ENCODE measurements around the gene BATF3. TPM values are rescaled to one million over a fixed set of nuclear protein-coding genes. Genes with fewer than 3 reads are reported as not detected.

Gene BATF3
- total RNA-seq, 1 donor, result 0.36 TPM

DNA sequence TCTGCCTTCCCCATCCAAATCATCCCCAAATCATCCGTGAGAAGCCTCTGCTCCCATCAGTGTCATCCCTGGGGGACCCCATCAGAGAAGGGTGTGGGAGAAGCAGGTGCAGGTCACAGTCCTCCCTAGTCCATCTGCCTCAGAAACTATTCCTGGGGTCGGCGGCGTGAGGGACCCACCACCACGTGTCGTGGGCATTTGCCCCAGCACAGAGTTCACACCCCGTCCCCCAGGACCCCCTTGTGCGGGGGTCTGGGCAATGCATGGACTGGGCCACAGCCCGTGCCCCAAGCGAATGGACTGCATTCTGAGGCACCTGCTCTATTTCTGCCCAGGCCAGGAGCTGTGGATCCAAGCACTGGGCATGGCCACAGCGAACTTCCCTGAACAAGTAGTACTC lies 52.6 kb downstream of the BATF3 start:
- no peaks in the 10 kb centered on the region for H3K36me3 ChIP-seq (ENCODE audit: insufficient read depth, low read length)
- H4K20me1 ChIP-seq (ENCODE audit: insufficient read depth, low read length), result no peaks in the 10 kb centered on the region
- H3K9me3 ChIP-seq (ENCODE audit: low read depth, low read length), result no peaks in the 10 kb centered on the region
- H3K27me3 ChIP-seq (ENCODE audit: insufficient read depth, low read length), result no peaks in the 10 kb centered on the region
- peaks cover 25% of the 10 kb centered on the region for H3K4me1 ChIP-seq (ENCODE audit: insufficient read depth, low read length)
- TF ChIP-seq, protein P1, sequence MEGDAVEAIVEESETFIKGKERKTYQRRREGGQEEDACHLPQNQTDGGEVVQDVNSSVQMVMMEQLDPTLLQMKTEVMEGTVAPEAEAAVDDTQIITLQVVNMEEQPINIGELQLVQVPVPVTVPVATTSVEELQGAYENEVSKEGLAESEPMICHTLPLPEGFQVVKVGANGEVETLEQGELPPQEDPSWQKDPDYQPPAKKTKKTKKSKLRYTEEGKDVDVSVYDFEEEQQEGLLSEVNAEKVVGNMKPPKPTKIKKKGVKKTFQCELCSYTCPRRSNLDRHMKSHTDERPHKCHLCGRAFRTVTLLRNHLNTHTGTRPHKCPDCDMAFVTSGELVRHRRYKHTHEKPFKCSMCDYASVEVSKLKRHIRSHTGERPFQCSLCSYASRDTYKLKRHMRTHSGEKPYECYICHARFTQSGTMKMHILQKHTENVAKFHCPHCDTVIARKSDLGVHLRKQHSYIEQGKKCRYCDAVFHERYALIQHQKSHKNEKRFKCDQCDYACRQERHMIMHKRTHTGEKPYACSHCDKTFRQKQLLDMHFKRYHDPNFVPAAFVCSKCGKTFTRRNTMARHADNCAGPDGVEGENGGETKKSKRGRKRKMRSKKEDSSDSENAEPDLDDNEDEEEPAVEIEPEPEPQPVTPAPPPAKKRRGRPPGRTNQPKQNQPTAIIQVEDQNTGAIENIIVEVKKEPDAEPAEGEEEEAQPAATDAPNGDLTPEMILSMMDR (IDR thresholded peaks at IDR 0.05; ENCODE audit: extremely low read depth, low read depth, low read length), result no peak
- no peaks in the 10 kb centered on the region for H3K79me2 ChIP-seq (ENCODE audit: insufficient read depth, low read length)
- H3K27ac ChIP-seq (ENCODE audit: low read depth, low read length), result no peak overlapping the region
- no peak overlapping the region for H3K4me3 ChIP-seq (ENCODE audit: insufficient read depth, low read length)
- no peak overlapping the region for H3K4me2 ChIP-seq (ENCODE audit: insufficient read depth, low read length)
- DNase-seq (ENCODE audit: insufficient read length, low spot score, missing footprints), result no peak
- no peak overlapping the region for H2AFZ ChIP-seq (ENCODE audit: low read length)

GRCh38 chr1:212646588-212646987 lies 53.1 kb downstream of the BATF3 start:
- no peak for DNase-seq (ENCODE audit: insufficient read length, low spot score, missing footprints)
- Histone ChIP-seq H2AFZ (ENCODE audit: low read length) (no peak overlapping the region), H3K27me3 (ENCODE audit: insufficient read depth, low read length) (no peaks in the 10 kb centered on the region), H3K36me3 (ENCODE audit: insufficient read depth, low read length) (no peaks in the 10 kb centered on the region), H3K4me3 (ENCODE audit: insufficient read depth, low read length) (no peak overlapping the region), H3K4me1 (ENCODE audit: insufficient read depth, low read length) (peaks cover 21% of the 10 kb centered on the region), H3K4me2 (ENCODE audit: insufficient read depth, low read length) (no peak overlapping the region), H3K9me3 (ENCODE audit: low read depth, low read length) (no peaks in the 10 kb centered on the region), H3K79me2 (ENCODE audit: insufficient read depth, low read length) (no peaks in the 10 kb centered on the region), H4K20me1 (ENCODE audit: insufficient read depth, low read length) (no peaks in the 10 kb centered on the region), H3K27ac (ENCODE audit: low read depth, low read length) (no peak overlapping the region)
- TF ChIP-seq, protein P1 (IDR thresholded peaks at IDR 0.05; ENCODE audit: extremely low read depth, low read depth, low read length), result no peak

- Histone ChIP-seq H3K27ac (ENCODE audit: low read depth, low read length) (no peak overlapping the region), H3K9me3 (ENCODE audit: low read depth, low read length) (no peaks in the 10 kb centered on the region)
These were observed 53.8 kb downstream of the BATF3 start for GRCh38 chr1:212645546-212646543.

More at GRCh38 chr1:212645546-212646543, 53.8 kb downstream of the BATF3 start:
- TF ChIP-seq, protein P1 (IDR thresholded peaks at IDR 0.05; ENCODE audit: extremely low read depth, low read depth, low read length), result no peak
- H3K4me3 ChIP-seq (ENCODE audit: insufficient read depth, low read length), result no peak overlapping the region
- peaks cover 13% of the 10 kb centered on the region for H3K4me1 ChIP-seq (ENCODE audit: insufficient read depth, low read length)
- no peaks in the 10 kb centered on the region for H3K36me3 ChIP-seq (ENCODE audit: insufficient read depth, low read length)
- H3K79me2 ChIP-seq (ENCODE audit: insufficient read depth, low read length), result no peaks in the 10 kb centered on the region
- no peak overlapping the region for H2AFZ ChIP-seq (ENCODE audit: low read length)
- H4K20me1 ChIP-seq (ENCODE audit: insufficient read depth, low read length), result no peaks in the 10 kb centered on the region
- peak; percentile 9 for DNase-seq (ENCODE audit: insufficient read length, low spot score, missing footprints)
- H3K4me2 ChIP-seq (ENCODE audit: insufficient read depth, low read length), result no peak overlapping the region
- H3K27me3 ChIP-seq (ENCODE audit: insufficient read depth, low read length), result no peaks in the 10 kb centered on the region
